C4-2B (cell line): ENCODE data around the gene RCOR2.

Source experiments
- CTCF ChIP-seq: fragments of 450-650 bp; conservative IDR thresholded peaks from 2 replicates; pipeline ENCODE4 v1.5.1; 2017; ENCODE audit warnings: mild to moderate bottlenecking
- ZFX ChIP-seq: fragments of 450-650 bp; IDR thresholded peaks from 2 replicates; pipeline ENCODE4 v1.6.1; 2017

DNA sequence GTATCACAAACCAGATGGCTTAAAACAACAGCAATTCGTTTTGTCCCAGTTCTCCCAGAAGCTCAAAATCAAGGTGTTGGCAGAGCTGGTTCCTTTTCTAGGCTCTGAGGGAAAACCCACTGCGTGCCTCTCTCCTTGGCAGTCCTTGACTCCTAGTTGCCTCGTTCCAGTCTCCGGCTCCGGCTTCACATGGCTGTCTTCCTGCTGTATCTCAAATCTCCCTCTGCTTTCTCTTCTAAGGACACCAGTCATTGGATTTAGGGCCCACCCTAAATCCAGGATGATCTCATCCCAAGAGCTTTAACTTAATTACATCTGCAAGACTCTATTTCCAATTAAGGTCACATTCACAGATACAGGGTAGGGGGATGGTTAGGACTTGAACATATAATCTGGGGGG is 12.7 kb upstream of the RCOR2 start:
- TF ChIP-seq CTCF (no peak), ZFX (no peak)
